SK-N-SH (cell line): Measurements from ENCODE around the gene B3GALT5.

Experiments
- CTCF ChIP-seq: fragments of 200-600 bp; sonication (generic); IDR thresholded peaks from 2 replicates; pipeline ENCODE4 v1.6.1; 2017; ENCODE audit warnings: antibody characterized with exemption, mild to moderate bottlenecking, moderate library complexity
- EP300 ChIP-seq, 2 experiments: IDR thresholded peaks; 2 replicates each; pipeline versions ENCODE4 v1.4.0 to v1.6.1; 2012; ENCODE audit warnings: borderline replicate concordance in 1 of 2, low read depth in 1 of 2, low read length in 1 of 2
- EZH2phosphoT487 ChIP-seq: fragments of 200-600 bp; sonication (generic); IDR thresholded peaks from 2 replicates; pipeline ENCODE4 v1.6.1; 2017; ENCODE audit warnings: low read depth, mixed run types, mild to moderate bottlenecking, antibody characterized with exemption, moderate library complexity, borderline replicate concordance
- JUND ChIP-seq: IDR thresholded peaks from 2 replicates; pipeline ENCODE4 v1.4.0; 2012
- MAX ChIP-seq: IDR thresholded peaks from 2 replicates; pipeline ENCODE4 v1.4.0; 2012; ENCODE audit warnings: low read depth
- MEF2A ChIP-seq: IDR thresholded peaks from 2 replicates; pipeline ENCODE4 v1.4.0; 2012; ENCODE audit warnings: low read depth, borderline replicate concordance
- NRF1 ChIP-seq: IDR thresholded peaks from 2 replicates; pipeline ENCODE4 v1.6.1; 2012; ENCODE audit warnings: low read depth, mild to moderate bottlenecking, low read length
- POLR2AphosphoS5 ChIP-seq: IDR thresholded peaks from 2 replicates; pipeline ENCODE4 v1.6.1; 2012; ENCODE audit warnings: low read depth, low read length
- RCOR1 ChIP-seq: fragments of 150-350 bp; IDR thresholded peaks from 2 replicates; pipeline ENCODE4 v1.6.1; 2017; ENCODE audit warnings: antibody characterized with exemption, low read length
- RFX5 ChIP-seq: IDR thresholded peaks from 2 replicates; pipeline ENCODE4 v1.6.1; 2012; ENCODE audit warnings: mild to moderate bottlenecking, improper control_type of control experiment, low read length
- SMC3 ChIP-seq: IDR thresholded peaks from 2 replicates; pipeline ENCODE4 v1.6.1; 2012; ENCODE audit warnings: low read depth, low read length, improper control_type of control experiment

- TF ChIP-seq POLR2AphosphoS5 = no peak
- TF ChIP-seq CTCF = no peak
- TF ChIP-seq RCOR1 = no peak
- no peak for TF ChIP-seq EZH2phosphoT487
- no peak for TF ChIP-seq SMC3
- TF ChIP-seq MAX = no peak
- no peak for TF ChIP-seq EP300 (IDR thresholded peaks at IDR 0.05; ENCODE audit: borderline replicate concordance in 1 of 2, low read depth in 1 of 2, low read length in 1 of 2)
- TF ChIP-seq RFX5 = no peak
- TF ChIP-seq NRF1 = no peak
- TF ChIP-seq JUND = no peak
- TF ChIP-seq MEF2A = no peak
Observed at GRCh38 chr21:39575775-39576174, 37.0 kb upstream of the B3GALT5 start.
